HEK293 (cell line): ENCODE measurements around the gene GPX1.
"Not testable (repeated sequence)": the region's sequence is repeated elsewhere in the genome, so short reads cannot be mapped to it uniquely, and the experiment has no call there.

Experiments
- GLIS1 ChIP-seq: fragments of 450-650 bp; formaldehyde crosslinking; IDR thresholded peaks from 2 replicates; pipeline ENCODE4 v1.5.1; 2016; ENCODE audit warnings: missing biosample characterization, missing genetic modification characterization
- SETDB1 ChIP-seq: IDR thresholded peaks from one replicate; pipeline ENCODE4 v1.6.1; 2017; ENCODE audit warnings: mild to moderate bottlenecking, low read length, moderate library complexity, mixed read lengths; ENCODE audit not compliant: insufficient read length
- TSHZ1 ChIP-seq: fragments of 450-650 bp; formaldehyde crosslinking; IDR thresholded peaks from 2 replicates; pipeline ENCODE4 v1.5.1; 2016; ENCODE audit warnings: missing biosample characterization, missing genetic modification characterization, borderline replicate concordance
- ZBTB7A ChIP-seq: fragments of 450-650 bp; formaldehyde crosslinking; IDR thresholded peaks from 2 replicates; pipeline ENCODE4 v1.5.1; 2016; ENCODE audit warnings: low read depth, missing biosample characterization, missing genetic modification characterization
- ZNF121 ChIP-seq: fragments of 450-650 bp; formaldehyde crosslinking; IDR thresholded peaks from 2 replicates; pipeline ENCODE4 v1.5.1; 2016; ENCODE audit warnings: missing biosample characterization, missing genetic modification characterization
- ZNF133 ChIP-seq: fragments of 450-650 bp; formaldehyde crosslinking; IDR thresholded peaks from 2 replicates; pipeline ENCODE4 v1.5.1; 2016; ENCODE audit warnings: missing biosample characterization, missing genetic modification characterization
- ZNF274 ChIP-seq, 2 experiments: fragments of 200-500 bp in 1 of 2; fragments of 450-650 bp in 1 of 2; sonication (Bioruptor generic) in 1 of 2; formaldehyde crosslinking in 1 of 2; IDR thresholded peaks; 2 replicates each; pipeline versions ENCODE4 v1.5.1 to v1.6.1; 2014 to 2016; ENCODE audit warnings: borderline replicate concordance in 1 of 2, inconsistent platforms in 1 of 2, low read length in 1 of 2, missing biosample characterization in 1 of 2, missing genetic modification characterization in 1 of 2
- ZNF48 ChIP-seq: fragments of 450-650 bp; formaldehyde crosslinking; IDR thresholded peaks from 2 replicates; pipeline ENCODE4 v1.5.1; 2016; ENCODE audit warnings: missing biosample characterization, missing genetic modification characterization
- ZNF785 ChIP-seq: fragments of 450-650 bp; formaldehyde crosslinking; IDR thresholded peaks from 2 replicates; pipeline ENCODE4 v1.5.1; 2016; ENCODE audit warnings: missing biosample characterization, missing genetic modification characterization
- TF ChIP-seq, protein P1 (sequence below): fragments of 450-650 bp; formaldehyde crosslinking; IDR thresholded peaks from 2 replicates; pipeline ENCODE4 v1.5.1; 2016; ENCODE audit warnings: missing biosample characterization, missing genetic modification characterization
- TF ChIP-seq, protein P2 (sequence below): fragments of 450-650 bp; formaldehyde crosslinking; IDR thresholded peaks from 2 replicates; pipeline ENCODE4 v1.5.1; 2016; ENCODE audit warnings: missing biosample characterization, missing genetic modification characterization
- TF ChIP-seq, protein P3 (sequence below): fragments of 450-650 bp; formaldehyde crosslinking; IDR thresholded peaks from 2 replicates; pipeline ENCODE4 v1.5.1; 2016; ENCODE audit warnings: missing biosample characterization, missing genetic modification characterization
- TF ChIP-seq, protein P4 (sequence below): fragments of 450-650 bp; formaldehyde crosslinking; IDR thresholded peaks from 2 replicates; pipeline ENCODE4 v1.5.1; 2016; ENCODE audit warnings: missing biosample characterization, missing genetic modification characterization, low read depth

GRCh38 chr3:49348361-49348760 is 9.8 kb downstream of the GPX1 start:
- not testable (repeated sequence) for TF ChIP-seq GLIS1; ZNF133 (tag by site-specific recombination); ZNF785 (tag by site-specific recombination); ZNF121 (tag by site-specific recombination); ZNF274 (IDR thresholded peaks at IDR 0.05; ENCODE audit: low read length); ZNF274 (tag by site-specific recombination; IDR thresholded peaks at IDR 0.05; ENCODE audit: borderline replicate concordance); ZNF48 (tag by site-specific recombination); TSHZ1 (tag by site-specific recombination); SETDB1; ZBTB7A
- TF ChIP-seq, protein P1, sequence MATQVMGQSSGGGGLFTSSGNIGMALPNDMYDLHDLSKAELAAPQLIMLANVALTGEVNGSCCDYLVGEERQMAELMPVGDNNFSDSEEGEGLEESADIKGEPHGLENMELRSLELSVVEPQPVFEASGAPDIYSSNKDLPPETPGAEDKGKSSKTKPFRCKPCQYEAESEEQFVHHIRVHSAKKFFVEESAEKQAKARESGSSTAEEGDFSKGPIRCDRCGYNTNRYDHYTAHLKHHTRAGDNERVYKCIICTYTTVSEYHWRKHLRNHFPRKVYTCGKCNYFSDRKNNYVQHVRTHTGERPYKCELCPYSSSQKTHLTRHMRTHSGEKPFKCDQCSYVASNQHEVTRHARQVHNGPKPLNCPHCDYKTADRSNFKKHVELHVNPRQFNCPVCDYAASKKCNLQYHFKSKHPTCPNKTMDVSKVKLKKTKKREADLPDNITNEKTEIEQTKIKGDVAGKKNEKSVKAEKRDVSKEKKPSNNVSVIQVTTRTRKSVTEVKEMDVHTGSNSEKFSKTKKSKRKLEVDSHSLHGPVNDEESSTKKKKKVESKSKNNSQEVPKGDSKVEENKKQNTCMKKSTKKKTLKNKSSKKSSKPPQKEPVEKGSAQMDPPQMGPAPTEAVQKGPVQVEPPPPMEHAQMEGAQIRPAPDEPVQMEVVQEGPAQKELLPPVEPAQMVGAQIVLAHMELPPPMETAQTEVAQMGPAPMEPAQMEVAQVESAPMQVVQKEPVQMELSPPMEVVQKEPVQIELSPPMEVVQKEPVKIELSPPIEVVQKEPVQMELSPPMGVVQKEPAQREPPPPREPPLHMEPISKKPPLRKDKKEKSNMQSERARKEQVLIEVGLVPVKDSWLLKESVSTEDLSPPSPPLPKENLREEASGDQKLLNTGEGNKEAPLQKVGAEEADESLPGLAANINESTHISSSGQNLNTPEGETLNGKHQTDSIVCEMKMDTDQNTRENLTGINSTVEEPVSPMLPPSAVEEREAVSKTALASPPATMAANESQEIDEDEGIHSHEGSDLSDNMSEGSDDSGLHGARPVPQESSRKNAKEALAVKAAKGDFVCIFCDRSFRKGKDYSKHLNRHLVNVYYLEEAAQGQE (tag by site-specific recombination): not testable (repeated sequence)
- TF ChIP-seq, protein P2, sequence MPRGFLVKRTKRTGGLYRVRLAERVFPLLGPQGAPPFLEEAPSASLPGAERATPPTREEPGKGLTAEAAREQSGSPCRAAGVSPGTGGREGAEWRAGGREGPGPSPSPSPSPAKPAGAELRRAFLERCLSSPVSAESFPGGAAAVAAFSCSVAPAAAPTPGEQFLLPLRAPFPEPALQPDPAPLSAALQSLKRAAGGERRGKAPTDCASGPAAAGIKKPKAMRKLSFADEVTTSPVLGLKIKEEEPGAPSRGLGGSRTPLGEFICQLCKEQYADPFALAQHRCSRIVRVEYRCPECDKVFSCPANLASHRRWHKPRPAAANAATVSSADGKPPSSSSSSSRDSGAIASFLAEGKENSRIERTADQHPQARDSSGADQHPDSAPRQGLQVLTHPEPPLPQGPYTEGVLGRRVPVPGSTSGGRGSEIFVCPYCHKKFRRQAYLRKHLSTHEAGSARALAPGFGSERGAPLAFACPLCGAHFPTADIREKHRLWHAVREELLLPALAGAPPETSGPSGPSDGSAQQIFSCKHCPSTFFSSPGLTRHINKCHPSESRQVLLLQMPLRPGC (tag by site-specific recombination): not testable (repeated sequence)
- TF ChIP-seq, protein P3, sequence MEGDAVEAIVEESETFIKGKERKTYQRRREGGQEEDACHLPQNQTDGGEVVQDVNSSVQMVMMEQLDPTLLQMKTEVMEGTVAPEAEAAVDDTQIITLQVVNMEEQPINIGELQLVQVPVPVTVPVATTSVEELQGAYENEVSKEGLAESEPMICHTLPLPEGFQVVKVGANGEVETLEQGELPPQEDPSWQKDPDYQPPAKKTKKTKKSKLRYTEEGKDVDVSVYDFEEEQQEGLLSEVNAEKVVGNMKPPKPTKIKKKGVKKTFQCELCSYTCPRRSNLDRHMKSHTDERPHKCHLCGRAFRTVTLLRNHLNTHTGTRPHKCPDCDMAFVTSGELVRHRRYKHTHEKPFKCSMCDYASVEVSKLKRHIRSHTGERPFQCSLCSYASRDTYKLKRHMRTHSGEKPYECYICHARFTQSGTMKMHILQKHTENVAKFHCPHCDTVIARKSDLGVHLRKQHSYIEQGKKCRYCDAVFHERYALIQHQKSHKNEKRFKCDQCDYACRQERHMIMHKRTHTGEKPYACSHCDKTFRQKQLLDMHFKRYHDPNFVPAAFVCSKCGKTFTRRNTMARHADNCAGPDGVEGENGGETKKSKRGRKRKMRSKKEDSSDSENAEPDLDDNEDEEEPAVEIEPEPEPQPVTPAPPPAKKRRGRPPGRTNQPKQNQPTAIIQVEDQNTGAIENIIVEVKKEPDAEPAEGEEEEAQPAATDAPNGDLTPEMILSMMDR (tag by site-specific recombination): not testable (repeated sequence)
- TF ChIP-seq, protein P4, sequence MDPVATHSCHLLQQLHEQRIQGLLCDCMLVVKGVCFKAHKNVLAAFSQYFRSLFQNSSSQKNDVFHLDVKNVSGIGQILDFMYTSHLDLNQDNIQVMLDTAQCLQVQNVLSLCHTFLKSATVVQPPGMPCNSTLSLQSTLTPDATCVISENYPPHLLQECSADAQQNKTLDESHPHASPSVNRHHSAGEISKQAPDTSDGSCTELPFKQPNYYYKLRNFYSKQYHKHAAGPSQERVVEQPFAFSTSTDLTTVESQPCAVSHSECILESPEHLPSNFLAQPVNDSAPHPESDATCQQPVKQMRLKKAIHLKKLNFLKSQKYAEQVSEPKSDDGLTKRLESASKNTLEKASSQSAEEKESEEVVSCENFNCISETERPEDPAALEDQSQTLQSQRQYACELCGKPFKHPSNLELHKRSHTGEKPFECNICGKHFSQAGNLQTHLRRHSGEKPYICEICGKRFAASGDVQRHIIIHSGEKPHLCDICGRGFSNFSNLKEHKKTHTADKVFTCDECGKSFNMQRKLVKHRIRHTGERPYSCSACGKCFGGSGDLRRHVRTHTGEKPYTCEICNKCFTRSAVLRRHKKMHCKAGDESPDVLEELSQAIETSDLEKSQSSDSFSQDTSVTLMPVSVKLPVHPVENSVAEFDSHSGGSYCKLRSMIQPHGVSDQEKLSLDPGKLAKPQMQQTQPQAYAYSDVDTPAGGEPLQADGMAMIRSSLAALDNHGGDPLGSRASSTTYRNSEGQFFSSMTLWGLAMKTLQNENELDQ (tag by site-specific recombination): not testable (repeated sequence)
